HG03521 (cell line): ENCODE results near the gene ADAMTS4.

Source experiments
- ATAC-seq: cut with Tn5 transposase; IDR thresholded peaks from one replicate; pipeline ENCODE4 v1.9.1; 2021; ENCODE audit warnings: mild to moderate bottlenecking, moderate library complexity; ENCODE audit not compliant: unreplicated experiment

ADAMTS4 gene

DNA sequence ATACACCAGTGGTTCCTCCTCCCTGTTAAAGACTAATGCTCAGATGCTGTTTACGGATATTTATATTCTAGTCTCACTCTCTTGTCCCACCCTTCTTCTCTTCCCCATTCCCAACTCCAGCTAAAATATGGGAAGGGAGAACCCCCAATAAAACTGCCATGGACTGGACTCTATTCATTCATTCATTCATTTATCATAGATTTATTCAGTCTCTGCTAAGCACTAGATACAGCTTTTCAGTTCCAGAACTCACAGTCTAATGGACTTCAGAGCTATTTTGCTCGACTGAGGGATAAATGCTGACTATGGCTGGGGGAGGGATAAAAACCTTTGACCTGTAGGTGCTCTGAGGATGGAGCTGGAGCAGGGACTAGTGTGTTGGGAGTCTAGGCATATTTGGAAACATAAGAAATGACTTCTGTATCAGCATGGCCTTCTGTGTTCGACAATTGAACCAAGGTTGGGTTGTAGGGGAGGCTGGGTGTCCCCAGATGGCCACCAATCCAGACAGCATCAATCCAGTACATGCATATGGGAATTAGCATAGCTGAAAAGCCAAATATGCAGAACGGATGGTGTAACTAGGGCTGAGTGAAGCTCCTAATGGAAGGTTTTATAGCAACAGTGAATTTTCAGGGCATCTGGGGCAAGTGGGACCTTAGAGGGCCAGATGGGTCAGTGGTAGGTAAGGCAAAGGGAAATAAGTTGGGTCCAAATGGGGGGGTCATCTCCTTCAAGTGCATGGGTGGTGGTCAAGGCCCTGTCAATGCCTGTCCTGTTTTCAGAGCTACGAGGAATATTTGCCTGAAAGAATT is 20.4 kb upstream of the ADAMTS4 start:
- ATAC-seq, result no peak

- no peak for ATAC-seq
These were observed 19.6 kb upstream of the ADAMTS4 start for GRCh38 chr1:161218301-161219077.

DNA sequence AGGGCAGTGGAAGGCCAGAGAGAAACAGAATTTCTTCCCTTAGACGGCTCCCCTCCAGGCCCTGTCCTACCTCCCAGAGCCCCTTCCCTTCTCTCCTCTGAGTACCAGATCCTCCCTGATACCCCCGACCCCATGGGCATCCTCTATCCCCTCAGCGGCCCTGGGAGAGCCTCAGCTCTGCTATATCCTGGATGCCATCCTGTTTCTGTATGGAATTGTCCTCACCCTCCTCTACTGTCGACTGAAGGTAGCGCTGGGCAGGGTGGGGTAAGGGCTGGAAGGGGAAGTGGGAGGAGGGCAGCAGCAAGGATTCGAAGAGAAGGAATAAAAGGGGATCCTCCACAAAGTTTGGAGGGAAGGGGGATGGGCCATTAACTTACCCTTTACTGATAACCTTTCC is 19.0 kb upstream of the ADAMTS4 start:
- ATAC-seq, result no peak

- ATAC-seq, result peak; percentile 85
These were observed 18.3 kb upstream of the ADAMTS4 start for GRCh38 chr1:161216945-161217712.

DNA sequence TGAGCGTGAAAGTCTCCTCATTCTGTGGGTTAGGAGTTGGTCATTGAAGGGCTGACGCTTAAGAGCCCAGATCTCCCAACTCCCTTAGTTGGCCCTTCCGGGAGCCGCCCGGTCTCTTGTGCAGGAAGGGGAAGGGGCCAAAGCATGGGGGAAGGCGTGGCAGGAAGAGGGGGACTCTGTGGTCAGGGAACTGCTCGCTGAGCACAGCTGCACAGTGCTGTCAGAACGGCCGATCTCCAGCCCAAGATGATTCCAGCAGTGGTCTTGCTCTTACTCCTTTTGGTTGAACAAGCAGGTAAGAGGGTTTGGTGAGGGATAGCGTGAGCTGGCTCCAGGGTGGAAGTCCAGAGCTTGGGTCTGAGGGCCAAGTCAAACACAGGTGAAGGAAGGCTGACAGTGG is 16.2 kb upstream of the ADAMTS4 start, which contains the start of gene FCER1G:
FCER1G (plus strand) TSS at position 220 of the 400 bp plus-strand sequence; CDS start at position 247, 27 bp downstream.
- no peak for ATAC-seq

DNA sequence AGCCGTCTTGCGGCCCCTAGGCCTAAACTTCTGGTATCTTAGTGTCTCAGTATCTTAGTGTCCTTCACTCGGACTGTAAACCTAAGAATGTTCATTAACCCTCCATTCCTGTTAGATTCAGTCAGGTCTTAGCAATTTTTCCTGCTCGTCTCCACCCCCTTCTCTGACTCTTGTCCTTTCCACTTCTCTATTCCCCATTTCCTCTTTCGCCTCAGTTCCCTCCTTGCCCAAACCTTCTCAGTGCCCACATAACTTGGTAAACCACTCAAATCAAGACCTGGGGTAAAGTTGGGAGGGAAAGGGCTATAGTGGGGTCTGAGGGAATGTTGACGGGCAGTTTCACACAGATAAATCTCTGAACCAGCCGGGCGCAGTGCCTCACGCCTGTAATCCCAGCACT is 15.5 kb upstream of the ADAMTS4 start:
- ATAC-seq, result no peak

- ATAC-seq, result no peak
These were observed 11.0 kb upstream of the ADAMTS4 start for GRCh38 chr1:161209790-161210409.

DNA sequence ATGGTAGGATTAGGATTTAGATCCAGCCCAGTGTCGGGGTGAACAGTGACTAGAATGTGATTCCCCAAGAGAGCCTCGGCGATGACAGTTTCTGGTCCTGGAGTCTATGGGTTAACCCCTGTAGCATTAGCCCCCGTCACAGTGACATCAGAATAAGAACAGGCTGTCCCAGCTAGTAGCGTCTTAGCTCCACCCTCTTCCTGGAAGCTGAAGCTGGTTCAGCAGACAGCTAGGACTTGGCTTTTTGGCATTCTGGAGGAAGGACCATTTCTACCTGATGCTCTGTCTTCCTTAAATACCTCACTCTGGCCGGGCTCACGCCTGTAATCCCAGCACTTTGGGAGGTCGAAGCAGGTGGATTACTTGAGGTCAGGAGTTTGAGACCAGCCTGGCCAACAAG is 8.3 kb upstream of the ADAMTS4 start:
- ATAC-seq, result no peak

GRCh38 chr1:161206411-161207140 is 7.7 kb upstream of the ADAMTS4 start:
- no peak for ATAC-seq

DNA sequence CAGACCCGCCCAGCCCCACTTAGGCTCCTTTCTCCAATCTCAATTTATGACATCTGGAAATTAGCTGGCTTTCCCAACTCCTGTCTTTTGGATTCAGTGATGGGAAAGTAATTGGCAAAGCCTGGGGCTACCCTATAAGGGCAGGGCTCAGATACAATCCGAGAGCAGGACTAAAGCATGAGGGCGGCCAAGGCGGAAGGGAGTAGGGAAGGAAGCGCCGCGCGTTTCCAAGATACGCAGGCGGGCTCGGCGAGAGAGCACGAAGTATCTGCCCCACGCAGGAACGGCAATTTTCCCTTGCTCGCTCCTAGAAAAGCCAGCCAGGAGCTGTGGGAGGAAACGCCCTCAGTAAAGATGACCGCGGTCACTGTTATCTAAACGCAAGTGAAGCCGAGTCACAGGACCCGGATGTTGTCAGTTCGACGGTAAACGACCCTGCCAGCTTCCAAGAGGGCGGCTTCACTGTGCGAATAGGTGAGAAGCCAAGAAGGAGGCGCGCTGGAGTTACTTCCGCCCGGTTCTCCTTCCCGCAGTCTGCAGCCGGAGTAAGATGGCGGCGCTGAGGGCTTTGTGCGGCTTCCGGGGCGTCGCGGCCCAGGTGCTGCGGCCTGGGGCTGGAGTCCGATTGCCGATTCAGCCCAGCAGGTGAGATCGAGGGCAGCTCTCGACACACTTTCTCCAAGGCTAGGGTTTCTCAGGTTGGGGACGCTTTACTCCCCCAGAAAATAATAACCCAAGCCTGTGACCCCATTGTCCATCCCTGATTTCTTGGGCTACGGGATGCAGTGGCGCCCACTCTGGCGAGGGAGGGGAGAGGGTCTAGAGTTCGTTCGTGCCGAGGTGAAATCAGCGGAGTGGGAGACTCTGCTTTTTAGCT is 3.2 kb upstream of the ADAMTS4 start, which contains the start of gene NDUFS2:
NDUFS2 (plus strand) TSS at position 532 of the 877 bp plus-strand sequence; CDS start at position 551, 19 bp downstream.
- peak; percentile 98 for ATAC-seq

DNA sequence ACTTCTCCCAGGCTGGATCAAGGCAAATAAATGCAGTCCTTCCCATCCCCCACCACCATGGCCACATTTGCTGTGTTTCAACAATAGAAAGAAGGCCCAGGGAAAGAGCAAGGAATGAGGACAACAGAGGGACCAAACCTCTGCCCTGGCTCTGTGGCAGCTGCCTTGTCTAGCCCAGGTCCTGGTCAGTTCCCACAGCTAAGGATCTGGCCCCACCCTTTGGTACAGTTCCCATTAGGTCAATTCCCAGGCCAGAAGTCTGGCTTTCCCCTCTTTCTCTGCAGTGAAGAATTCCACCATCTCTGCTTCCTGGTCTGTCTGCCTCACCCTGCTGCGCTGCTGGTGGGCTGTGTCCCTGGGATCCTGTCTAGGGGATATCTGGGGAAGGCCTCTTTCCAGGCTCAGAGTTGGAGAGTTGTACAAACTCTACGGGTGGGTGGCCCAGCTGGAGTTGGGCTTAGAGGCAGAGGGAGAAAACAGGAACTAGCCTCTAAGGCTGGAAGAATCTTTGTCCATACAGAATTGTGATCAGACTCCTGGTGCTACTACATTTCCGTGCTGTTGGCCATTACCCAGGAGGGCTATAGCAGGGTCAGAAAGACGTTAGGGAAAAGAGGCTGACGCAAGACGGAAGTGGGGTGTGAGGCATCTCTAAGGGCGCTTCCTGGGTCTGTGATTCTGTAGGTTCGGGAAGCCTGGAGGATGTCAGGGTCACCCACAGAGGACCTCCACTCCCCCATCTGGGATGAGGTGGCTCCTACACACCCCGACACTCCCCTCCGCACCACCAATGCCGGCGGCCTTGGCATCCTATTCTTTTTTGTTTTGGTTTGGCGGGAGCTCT is 2.4 kb upstream of the ADAMTS4 start:
- no peak for ATAC-seq

DNA sequence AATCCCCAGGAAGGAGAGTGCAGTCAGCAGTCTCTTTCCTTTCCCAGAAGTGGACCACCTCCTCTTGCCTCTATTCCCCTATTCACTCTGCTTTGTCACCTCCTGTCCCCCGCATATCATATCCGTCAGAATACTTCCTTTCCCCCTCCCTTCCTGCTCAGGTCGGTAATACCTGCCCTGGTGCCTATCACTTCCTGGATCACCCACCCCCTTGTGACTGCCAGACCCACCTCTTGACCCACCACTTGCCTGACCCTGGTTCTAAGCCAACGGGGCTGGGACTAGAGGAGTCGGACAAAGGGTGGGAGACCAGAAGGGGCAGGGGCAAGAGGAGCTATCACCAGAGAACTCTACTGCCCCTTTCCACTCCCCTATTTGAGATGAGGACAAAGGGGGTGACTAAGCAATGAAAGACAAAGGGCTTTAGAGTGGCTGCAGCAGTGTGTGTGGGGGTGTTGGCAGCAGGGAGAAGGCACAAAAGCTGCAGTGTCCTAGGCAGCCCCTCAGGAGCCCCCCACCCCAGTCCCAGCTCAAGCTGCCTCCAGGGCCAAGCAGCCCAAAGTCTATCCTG is 1.7 kb upstream of the ADAMTS4 start:
- ATAC-seq, result no peak

- ATAC-seq, result no peak
These were observed 769 bp upstream of the ADAMTS4 start for GRCh38 chr1:161199506-161200139.

- no peak for ATAC-seq
These were observed 509 bp downstream of the ADAMTS4 start for GRCh38 chr1:161198194-161198896.

GRCh38 chr1:161197560-161198193 is 1.2 kb downstream of the ADAMTS4 start:
- no peak for ATAC-seq
